GM11168 (cell line): ENCODE data around the gene GAREM2.
"Not testable (repeated sequence)": the region's sequence is repeated elsewhere in the genome, so short reads cannot be mapped to it uniquely, and the experiment has no call there.

Experiments
- in situ Hi-C: fragments of 300-500 bp; cut with MboI; formaldehyde crosslinking; loops from one replicate; pipeline ENCODE4 v1.12.0; 2022; ENCODE audit warnings: low sequenced_read_pairs; ENCODE audit not compliant: unreplicated experiment

GAREM2 gene

DNA sequence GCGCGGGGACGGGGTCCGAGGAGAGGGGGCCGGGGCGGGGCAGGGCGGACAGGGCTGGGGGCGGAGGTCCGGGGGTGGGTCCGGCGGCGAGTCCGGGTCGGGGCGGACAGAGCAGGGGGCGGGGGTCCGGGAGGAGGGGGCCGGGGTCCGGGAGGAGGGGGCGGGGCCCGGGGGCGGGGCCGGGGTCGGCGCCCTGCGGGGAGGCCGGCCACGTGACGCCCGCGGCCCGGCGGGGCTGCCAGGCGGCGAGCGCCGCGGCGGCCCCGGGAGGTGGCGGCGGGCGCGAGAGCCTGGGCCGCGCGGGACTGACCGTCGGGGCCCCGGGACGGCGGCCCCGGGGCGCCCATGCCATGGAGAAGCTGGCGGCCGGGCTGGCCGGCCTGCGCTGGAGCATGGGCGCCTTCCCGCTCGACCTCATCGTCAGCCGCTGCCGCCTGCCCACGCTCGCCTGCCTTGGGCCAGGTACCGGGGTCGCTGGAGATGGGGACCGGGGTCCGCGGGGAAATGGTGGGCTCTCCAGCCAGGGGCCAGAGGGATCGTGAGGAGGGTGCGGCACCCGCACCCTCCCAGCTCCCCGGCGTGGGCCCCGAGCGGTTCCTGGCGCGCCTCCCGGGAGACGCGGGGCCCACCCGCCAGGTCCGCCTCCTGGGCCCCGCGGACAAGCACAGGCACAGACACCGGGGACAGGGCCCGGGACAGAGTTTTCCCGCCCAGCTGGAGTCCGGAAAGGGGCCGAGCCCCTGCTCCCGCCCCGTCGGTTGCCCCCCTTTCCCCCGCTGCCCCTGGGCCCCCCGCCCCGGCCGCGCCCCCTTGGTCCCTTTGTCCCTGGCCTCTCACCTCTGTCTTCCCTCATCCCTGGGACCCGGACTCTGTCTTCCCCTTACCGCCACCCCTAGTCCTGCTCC is at the start of gene GAREM2:
Gene GAREM2 (plus strand): TSS at position 218 of the 905 bp plus-strand sequence. CDS start 133 bp downstream, at position 351.
- in situ Hi-C loops = no loop called here

DNA sequence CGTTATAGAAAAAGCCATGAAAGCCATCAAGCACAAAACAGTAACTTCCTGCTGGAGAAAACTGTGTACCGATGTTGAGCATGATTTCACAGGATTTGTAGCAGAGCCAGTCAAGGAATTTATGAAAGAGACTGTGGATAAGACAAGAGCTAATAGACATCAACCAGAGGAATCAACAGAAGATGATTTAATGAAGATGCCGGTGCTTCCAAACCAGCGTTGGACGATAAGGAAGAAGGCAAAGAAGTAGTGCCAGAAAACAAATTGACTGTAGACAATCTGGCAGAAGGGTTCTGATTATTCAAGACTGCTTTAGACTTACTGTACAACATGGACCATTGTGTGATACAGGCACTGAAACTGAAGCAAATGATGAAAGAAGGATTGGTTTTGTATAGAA is 49.5 kb upstream of the GAREM2 start:
- in situ Hi-C loops = no loop called here

DNA sequence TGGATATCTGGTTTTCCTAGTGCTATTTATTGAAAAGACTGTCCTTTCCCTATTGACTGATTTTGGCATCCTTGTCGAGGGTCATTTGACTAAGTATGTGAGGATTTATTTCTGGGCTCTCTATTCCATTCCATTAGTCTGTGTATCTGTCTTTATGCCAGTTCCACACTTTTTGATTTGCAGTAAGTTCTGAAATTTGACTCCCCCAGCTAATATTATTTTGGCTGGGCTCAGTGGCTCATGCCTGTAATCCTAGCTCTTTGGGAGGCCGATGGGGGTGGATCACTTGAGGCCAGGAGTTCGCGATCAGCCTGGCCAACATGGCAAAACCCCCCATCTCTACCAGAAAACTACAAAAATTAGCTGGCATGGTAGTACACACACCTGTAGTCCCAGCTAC is 46.8 kb upstream of the GAREM2 start:
- in situ Hi-C loops = no loop called here

DNA sequence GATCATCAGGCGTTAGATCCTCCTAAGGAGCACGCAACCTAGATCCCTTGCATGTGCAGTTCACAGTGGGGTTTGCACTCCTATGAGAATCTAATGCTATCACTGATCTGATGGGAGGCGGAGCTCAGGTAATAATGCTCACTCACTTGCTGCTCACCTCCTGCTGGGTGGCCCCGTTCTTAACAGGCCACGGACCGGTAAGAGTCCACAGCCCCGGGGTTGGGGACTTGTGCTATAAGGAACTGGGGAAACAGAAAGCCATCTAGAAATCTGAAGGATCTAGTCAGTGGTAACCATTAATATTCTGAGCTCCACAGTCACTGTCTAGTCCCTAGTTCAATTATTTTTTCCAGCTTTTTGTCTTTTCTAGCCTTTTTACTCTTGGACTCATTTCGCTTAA is 44.7 kb upstream of the GAREM2 start:
- in situ Hi-C loops = no loop called here

- in situ Hi-C loops = no loop called here
Observed at GRCh38 chr2:26130763-26131162, 42.1 kb upstream of the GAREM2 start.

DNA sequence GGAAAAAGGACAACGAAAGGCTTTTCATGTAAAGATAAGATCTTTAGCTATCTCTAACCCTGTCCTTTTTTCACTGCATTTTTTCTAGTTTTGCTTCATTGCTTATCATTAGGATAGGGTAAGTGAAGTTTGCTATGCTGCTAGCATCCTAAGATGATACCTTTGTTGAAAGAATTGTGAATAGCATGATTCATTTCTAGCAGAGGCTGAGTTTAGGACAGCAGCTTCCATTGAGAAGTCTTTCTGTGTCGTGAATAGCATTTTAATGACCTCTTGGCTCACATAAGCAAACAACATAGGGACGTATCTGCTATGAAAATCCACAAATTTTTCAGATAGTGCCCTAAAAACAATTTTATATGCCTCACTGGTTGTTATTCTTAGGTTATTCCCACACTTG is 36.4 kb upstream of the GAREM2 start:
- in situ Hi-C loops = no loop called here

GRCh38 chr2:26139269-26140183 is 33.4 kb upstream of the GAREM2 start:
- in situ Hi-C loops = loop anchor here (10.0 kb wide), 1 partner anchor 155 kb away; the partner anchor contains the start of gene KIF3C

DNA sequence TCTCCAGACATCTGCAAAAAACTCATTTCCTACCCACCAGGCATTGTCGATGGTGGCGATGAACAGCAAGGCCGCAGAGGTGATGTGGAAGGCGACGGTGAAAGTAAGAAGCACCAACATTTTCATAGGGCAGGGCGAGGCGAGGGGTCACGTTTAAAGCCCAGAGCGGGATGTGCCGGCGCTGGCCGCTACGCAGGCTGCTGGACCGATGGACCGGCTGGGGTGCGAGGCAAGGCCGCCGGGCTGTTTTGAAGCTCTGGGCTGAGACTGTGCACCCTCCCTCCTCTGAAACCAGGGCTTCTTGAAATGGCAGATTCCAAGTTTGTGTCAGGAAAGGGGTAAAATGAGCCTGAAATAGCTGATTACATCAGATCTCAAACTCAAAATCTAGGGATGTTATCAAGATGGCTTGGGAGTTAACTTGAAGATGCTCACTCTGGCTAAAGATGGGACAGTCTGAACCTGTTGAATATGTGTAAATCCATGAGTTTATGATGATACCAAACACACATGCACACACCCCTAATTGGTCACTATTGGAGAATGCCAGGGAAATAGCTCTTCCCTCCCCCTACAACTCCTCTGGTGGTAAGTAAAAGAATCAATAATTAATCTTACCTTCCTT is 31.6 kb upstream of the GAREM2 start:
- in situ Hi-C loops = loop anchor here (10.0 kb wide), 1 partner anchor 156 kb away; the partner anchor contains the start of gene KIF3C

GRCh38 chr2:26144031-26144430 is 28.9 kb upstream of the GAREM2 start:
- in situ Hi-C loops = loop anchor here (10.0 kb wide), 1 partner anchor 159 kb away; the partner anchor contains the start of gene KIF3C

- in situ Hi-C loops = loop anchor here (10.0 kb wide), 1 partner anchor 160 kb away; the partner anchor contains the start of gene KIF3C
Observed at GRCh38 chr2:26144953-26145680, 27.8 kb upstream of the GAREM2 start.

DNA sequence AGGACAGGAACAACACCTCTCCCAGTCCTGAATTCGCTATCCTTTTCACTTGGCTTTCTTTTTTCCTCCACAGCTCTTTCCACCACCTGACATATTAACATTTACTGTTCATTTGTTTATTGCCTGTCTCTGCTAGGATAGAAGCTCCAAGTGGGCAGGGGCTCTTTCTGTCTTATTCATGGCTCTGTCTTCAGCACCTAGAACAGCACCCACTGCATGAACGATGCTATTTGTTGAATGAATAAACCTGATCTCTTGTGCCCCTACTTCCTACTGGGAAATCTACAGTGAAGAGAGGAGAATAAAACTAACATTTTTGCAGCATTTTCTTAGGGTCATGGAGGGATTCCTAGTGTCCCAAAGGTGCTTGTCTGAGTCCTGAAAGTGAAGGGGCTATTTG is 24.4 kb upstream of the GAREM2 start:
- in situ Hi-C loops = loop anchor here (10.0 kb wide), 1 partner anchor 164 kb away; the partner anchor contains the start of gene KIF3C

GRCh38 chr2:26150243-26150642 is 22.6 kb upstream of the GAREM2 start:
- in situ Hi-C loops = no loop called here

DNA sequence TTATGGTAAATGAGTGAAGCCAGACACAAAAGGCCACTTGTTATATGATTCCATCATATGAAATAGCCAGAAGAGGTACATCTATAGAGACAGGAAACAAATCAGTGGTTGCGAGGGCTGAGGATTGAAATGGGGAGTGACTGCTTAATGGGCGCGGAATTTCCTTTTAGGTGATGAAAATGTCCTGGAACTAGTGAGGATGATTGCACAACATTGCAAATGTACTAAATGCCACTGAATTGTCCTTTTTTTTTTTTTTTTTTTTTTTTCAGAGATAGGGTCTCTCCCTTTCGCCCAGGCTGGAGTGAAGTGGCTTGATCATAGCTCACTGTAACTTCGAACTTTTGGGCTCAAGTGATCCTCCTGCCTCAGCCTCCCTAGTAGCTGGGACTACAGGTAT is 15.3 kb upstream of the GAREM2 start:
- in situ Hi-C loops = no loop called here

GRCh38 chr2:26161926-26162325 is 11.0 kb upstream of the GAREM2 start:
- in situ Hi-C loops = no loop called here

- in situ Hi-C loops = no loop called here
Observed at GRCh38 chr2:26162963-26163362, 9.9 kb upstream of the GAREM2 start.

GRCh38 chr2:26164231-26164630 is 8.7 kb upstream of the GAREM2 start:
- in situ Hi-C loops = no loop called here

DNA sequence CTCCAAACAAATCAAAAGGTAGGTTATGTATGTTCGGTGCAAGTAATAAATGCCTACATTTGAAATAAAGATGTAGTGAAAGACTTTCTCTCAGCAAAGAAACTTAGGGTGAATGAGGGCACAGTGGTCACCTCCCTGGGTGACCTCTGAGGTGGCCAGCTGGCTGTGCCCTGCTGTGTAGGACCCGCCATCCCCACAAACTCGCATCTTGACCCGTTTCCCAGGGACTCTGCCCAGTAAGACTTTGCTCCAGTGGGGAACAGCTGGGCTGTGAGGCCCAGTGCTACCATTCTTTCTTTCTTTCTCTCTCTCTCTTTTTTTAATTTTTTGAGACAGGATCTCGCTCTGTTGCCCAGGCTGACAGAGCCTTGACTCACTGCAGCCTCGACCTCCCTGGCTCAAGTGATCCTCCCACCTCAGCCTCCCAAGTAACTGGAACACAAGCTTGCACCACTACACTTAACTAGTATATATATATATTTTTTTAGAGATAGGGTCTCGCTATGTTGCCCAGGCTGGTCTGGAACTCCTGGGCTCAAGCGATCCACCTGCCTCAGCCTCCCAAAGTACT is 8.2 kb upstream of the GAREM2 start:
- in situ Hi-C loops = no loop called here

GRCh38 chr2:26165403-26165802 is 7.5 kb upstream of the GAREM2 start:
- in situ Hi-C loops = no loop called here

GRCh38 chr2:26166541-26166940 is 6.3 kb upstream of the GAREM2 start:
- in situ Hi-C loops = not testable (repeated sequence)
